WI38 (cell line): Measurements from ENCODE around the gene NEK2.
A peak's percentile ranks its signal among the peaks of the same experiment; 100 is the strongest.
"Not testable (repeated sequence)": the region's sequence is repeated elsewhere in the genome, so short reads cannot be mapped to it uniquely, and the experiment has no call there.

Experiments used
- H3K4me3 ChIP-seq: 2 replicates; pipeline ENCODE4 v1.5.1; 2011; ENCODE audit warnings: low read depth, mild to moderate bottlenecking, control low read depth, low read length
- TF ChIP-seq, protein P1 (sequence below): IDR thresholded peaks from 2 replicates; pipeline ENCODE4 v1.5.1; 2012; ENCODE audit warnings: low read depth, mild to moderate bottlenecking, control low read depth, low read length

Gene NEK2

DNA sequence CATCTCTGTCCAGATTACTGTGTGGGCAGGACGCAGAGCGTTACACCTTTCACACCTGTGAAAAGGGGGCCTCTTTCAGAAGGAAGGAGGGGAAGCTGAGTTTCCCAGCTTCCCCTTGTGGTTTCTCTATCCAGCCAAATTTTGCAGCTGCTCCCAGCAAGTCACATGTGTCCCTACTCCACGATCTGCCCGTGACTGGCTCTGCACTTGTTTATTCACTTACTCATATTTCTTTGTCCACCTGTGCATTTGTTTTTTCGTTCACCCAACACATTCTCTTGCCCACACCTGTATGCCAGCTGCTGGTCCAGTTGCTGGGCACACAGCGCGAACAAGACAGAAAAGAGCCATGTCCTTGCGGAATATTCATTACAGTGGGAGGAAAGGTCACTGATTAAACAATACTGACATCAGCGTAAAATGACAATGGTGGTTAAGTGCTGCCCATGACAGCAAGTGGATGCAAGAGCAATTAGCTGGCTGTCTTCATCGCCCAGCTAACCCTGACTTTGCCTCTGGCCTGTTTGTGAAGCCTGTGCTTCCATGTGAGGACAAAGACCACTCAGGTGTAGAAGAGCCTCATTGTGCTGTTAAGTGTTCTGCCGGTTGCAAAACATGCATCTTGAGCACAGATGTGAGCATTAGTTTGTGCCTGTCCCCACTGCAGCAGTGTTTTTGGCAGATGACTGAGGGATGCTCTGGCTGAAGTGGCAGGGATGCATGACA, 28.6 kb upstream of the NEK2 start:
- no peak overlapping the region for H3K4me3 ChIP-seq
- TF ChIP-seq, protein P1, sequence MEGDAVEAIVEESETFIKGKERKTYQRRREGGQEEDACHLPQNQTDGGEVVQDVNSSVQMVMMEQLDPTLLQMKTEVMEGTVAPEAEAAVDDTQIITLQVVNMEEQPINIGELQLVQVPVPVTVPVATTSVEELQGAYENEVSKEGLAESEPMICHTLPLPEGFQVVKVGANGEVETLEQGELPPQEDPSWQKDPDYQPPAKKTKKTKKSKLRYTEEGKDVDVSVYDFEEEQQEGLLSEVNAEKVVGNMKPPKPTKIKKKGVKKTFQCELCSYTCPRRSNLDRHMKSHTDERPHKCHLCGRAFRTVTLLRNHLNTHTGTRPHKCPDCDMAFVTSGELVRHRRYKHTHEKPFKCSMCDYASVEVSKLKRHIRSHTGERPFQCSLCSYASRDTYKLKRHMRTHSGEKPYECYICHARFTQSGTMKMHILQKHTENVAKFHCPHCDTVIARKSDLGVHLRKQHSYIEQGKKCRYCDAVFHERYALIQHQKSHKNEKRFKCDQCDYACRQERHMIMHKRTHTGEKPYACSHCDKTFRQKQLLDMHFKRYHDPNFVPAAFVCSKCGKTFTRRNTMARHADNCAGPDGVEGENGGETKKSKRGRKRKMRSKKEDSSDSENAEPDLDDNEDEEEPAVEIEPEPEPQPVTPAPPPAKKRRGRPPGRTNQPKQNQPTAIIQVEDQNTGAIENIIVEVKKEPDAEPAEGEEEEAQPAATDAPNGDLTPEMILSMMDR, result no peak

DNA sequence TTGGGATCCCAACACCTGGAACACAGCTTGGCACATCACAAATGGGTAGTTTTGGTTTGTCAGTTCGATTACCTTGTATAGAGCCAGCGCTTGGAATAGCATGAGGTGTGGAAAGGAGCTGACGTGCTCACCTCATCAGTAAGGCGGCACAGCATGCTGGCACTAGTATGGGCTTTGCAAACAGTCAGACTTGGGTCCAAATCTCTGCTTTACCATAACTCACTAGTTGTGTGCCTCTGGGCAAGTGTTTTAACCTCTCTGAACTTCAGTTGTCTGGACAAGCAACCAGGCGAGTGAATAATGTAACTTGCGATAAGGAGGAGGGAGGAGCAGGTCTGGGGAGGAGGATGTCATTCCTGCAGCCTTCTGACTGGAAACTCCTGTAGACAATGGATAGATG, 26.3 kb upstream of the NEK2 start:
- H3K4me3 ChIP-seq, result no peak overlapping the region
- TF ChIP-seq, protein P1, result no peak

DNA sequence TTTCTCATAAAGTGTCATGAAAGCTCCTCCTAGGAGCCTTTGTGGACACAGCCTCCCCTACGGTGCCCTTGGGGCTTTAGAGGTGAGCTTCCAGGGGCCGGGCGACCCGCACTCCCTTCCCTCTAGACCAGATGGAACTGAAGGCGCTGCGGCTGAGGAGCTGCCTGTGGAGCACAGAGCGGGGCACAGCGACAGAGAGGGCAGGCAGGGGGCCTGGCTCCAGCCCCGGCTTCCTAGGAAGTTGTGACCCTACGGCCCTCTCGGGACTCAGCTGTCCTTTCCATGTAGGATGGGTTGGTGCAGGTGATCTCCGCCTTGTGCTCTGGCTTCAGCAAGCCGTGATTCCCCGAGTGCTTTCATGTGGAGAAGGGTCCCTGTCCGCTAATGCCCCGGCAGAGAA, 23.6 kb upstream of the NEK2 start:
- H3K4me3 ChIP-seq, result no peak overlapping the region
- TF ChIP-seq, protein P1, result no peak

DNA sequence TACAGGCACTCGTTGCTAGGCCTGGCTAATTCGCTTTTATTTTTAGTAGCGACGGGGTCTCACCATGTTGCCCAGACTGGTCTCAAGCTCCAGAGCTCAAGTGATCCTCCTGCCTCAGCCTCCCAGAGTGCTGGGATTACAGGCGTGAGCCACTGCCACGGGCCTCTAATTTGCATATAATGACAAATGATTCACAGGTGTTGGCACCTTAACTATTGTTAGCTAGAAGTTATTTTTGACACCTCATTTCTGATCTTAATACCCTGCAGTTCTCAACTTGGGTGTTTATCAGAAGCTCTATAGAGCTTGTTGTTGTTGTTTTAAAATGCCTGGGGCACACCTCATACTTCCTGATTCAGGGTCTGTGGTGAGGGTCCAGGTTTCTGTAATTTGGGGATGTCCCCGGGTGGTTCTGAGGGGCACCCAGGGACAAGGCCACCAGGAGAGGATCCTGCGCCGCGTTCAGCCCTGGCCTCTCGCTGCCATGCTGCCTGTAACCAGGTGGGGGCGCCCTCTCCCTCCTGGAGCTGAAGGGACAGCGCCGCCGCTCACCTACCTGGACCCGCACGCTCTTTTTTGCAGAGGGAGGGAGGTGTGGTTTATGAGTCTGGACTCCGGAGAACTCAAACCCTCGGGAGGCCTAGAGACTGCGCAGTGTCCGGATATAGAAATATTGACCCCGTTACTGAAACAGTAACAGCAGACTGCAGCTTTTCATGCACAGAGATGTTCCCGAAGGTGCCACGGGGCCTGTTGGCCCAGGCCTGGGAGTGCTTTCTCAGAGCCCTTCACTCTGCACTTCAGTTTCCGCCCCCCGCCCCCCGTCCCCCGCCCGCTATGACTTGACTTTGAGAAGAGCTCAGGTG, 23.0 kb upstream of the NEK2 start:
- no peak overlapping the region for H3K4me3 ChIP-seq

DNA sequence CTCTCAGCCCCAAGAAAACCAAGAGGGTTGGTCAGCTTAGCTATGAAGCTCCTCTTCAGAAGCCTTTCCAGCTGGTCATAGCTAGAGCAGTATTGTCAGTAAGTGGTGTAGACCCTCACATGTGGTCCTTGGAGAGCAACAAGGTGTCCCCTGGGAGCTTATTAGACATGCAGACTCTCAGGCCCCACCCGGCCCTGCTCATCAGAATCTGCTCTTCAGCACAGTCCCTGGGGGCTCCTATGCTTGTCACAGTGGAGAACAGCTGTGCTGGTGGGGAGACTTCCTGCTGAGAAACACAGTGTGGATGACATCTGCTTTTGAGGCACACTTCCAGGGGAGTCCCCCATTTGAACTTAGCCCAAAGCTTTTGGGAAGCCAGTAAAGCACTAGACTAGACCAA, 21.9 kb upstream of the NEK2 start:
- H3K4me3 ChIP-seq, result no peak overlapping the region
- TF ChIP-seq, protein P1, result no peak

More for the DNA sequence above, 23.0 kb upstream of the NEK2 start:
- TF ChIP-seq, protein P1, result peak; percentile 97

DNA sequence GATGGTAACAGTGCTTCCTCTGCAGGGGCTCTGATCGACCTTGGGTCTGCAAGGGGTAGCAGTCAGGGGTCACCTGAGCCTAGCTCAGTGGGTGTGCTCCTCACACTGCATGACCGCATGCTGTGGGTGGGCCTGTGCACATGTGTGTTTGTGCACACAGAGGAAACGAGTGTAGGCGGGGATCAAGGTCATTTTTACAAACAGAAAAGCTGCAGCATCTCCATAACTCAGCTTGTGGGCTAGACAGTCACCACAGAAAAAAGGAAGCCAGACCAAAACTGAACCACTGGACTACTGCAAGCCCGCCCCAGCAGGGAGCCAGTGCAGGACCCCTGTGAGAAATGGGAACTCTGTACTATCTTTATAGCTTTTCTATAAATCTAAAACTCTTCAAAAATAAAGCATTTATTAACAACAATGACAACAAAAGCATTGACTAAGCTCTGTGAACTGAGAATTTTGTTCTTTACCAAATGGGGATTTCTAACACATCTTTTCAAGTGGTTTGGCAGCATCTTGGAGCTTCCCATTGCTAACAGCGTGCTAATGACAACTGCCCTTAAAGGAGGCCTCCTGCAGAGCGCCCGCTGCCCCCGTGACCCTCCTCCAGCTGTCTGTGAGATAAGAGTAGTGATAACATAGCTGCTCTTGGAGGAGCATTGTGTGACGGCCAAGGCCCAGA, 19.9 kb upstream of the NEK2 start:
- TF ChIP-seq, protein P1, result no peak

DNA sequence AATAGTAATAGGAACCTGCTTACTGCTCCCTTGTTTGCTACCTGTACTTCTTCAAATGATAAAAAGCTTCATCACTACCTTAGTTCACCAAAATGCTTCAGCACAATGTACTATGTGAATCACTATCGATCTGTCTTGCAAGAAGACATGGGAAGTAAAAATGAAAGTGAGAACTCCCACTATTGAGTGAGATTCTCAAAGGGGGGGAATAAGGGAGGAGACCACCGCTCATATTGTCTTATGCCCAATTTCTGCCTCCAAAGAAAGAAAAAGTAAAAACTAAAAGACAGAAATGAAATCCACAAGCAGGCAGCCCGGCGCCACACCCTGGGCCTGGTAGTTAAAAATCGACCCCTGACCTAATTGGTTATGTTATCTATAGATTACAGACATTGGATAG, 18.5 kb upstream of the NEK2 start:
- not testable (repeated sequence) for H3K4me3 ChIP-seq

More for the DNA sequence above, 19.9 kb upstream of the NEK2 start:
- H3K4me3 ChIP-seq, result no peak overlapping the region
